Stomach (tissue), 9 donors: ENCODE results near the gene URB1. TPM values are rescaled to one million over a fixed set of nuclear protein-coding genes. Genes with fewer than 3 reads are reported as not detected.
A peak's percentile ranks its signal among the peaks of the same experiment; 100 is the strongest.

Experiments used
- DNase-seq, 2 donors: peaks; one replicate each; pipeline versions ENCODE4 v3.0.0 to v3.0.0-alpha.2; 2013 to 2019
- H3K27ac ChIP-seq, 5 donors: fragments of 200-600 bp in 4 of 5; sonication (generic) in 4 of 5; one replicate each; pipeline ENCODE4 v1.5.1; 2013 to 2019; ENCODE audit warnings: mild to moderate bottlenecking in 1 of 5, moderate library complexity in 1 of 5
- H3K27me3 ChIP-seq, 3 donors: fragments of 200-600 bp; sonication (generic); one replicate each; pipeline ENCODE4 v1.5.1; 2017 to 2019; ENCODE audit warnings: mixed run types in 1 of 3
- H3K36me3 ChIP-seq, 4 donors: fragments of 200-600 bp; sonication (generic); 1 replicate in 3 of 4; 2 replicates in 1 of 4; pipeline ENCODE4 v1.5.1; 2016 to 2019
- H3K4me1 ChIP-seq, 4 donors: fragments of 200-600 bp; sonication (generic); one replicate each; pipeline ENCODE4 v1.5.1; 2016 to 2019
- H3K4me3 ChIP-seq, 4 donors: fragments of 200-600 bp; sonication (generic) in 3 of 4; one replicate each; pipeline ENCODE4 v1.5.1; 2016 to 2019; ENCODE audit warnings: mild to moderate bottlenecking in 1 of 4
- H3K9me3 ChIP-seq, 4 donors: fragments of 200-600 bp; sonication (generic); one replicate each; pipeline ENCODE4 v1.5.1; 2016 to 2019
- CTCF ChIP-seq, 7 experiments: fragments of 450-650 bp in 4 of 7; fragments of 200-600 bp in 3 of 7; sonication (generic) in 3 of 7; IDR thresholded peaks; one replicate each; pipeline ENCODE4 v1.5.1; 2016 to 2019; ENCODE audit warnings: antibody characterized with exemption in 7 of 7, control low read depth in 2 of 7, mild to moderate bottlenecking in 1 of 7
- EP300 ChIP-seq: sonication (generic); formaldehyde crosslinking; IDR thresholded peaks from one replicate; pipeline ENCODE4 v1.6.1; 2017; ENCODE audit warnings: antibody characterized with exemption
- POLR2A ChIP-seq, 4 donors: fragments of 450-650 bp; IDR thresholded peaks; one replicate each; pipeline ENCODE4 v1.6.1; 2016; ENCODE audit warnings: antibody characterized with exemption in 4 of 4, control low read depth in 2 of 4, mild to moderate bottlenecking in 1 of 4, moderate library complexity in 1 of 4
- POLR2AphosphoS5 ChIP-seq, 3 donors: sonication (generic); formaldehyde crosslinking; IDR thresholded peaks; one replicate each; pipeline ENCODE4 v1.6.1; 2016; ENCODE audit warnings: antibody characterized with exemption in 3 of 3
- WGBS, 5 donors: extraction: QIAGEN DNeasy Blood & Tissue Kit in 3 of 5; methylation state at CpG; one replicate each; pipeline versions ENCODE4 v1.1.5 to v1.1.7; 2013 to 2018; 5-methylcytosine and 5-hydroxymethylcytosine counted together
- intact Hi-C: fragments of 100-400 bp; cut with DNase I; formaldehyde crosslinking; loops from one replicate; pipeline ENCODE4 v1.15.1; 2023; ENCODE audit warnings: low total_unique reads
- polyA plus RNA-seq, 3 donors: library from polyadenylated mRNA; stranded (reverse); fragments of 200-250 nt; gene quantifications; one replicate each; pipeline ENCODE4 v1.2.3, GENCODE V29; 2013
- total RNA-seq, 5 donors: library from RNA; depleted of rRNA; stranded (reverse); fragments of >200 nt; gene quantifications; one replicate each; pipeline versions ENCODE4 v1.1.0 to v1.2.3, GENCODE V29; 2014 to 2016
- donor health status: healthy with polysubstance abuse.
- donor health status: Bipolar disorder and iron deficiency.
- donor health status: healthy.

The URB1 gene
- total and polyA plus RNA-seq, 8 donors: 1.2 to 16.3 (median 10.2) TPM

- Histone ChIP-seq H3K27ac (peak overlapping the region in 3 of 5 donors; percentile 34 to 52 (median 46)), H3K4me3 (no peak overlapping the region), H3K9me3 (no peaks in the 10 kb centered on the region), H3K36me3 (peaks cover 24 to 79% (median 75%) of the 10 kb centered on the region in 4 donors), H3K4me1 (peaks cover 0 to 25% (median 10%) of the 10 kb centered on the region in 4 donors), H3K27me3 (no peaks in the 10 kb centered on the region)
- TF ChIP-seq EP300 (no peak), POLR2A (IDR thresholded peaks at IDR 0.05) (no peak), CTCF (IDR thresholded peaks at IDR 0.05) (no peak), POLR2AphosphoS5 (IDR thresholded peaks at IDR 0.05) (no peak)
- DNase-seq: peak in 1 of 2 donors; percentile 37
- intact Hi-C loops: no loop called here
- 36 to 58% (median 42%) methylated on average over 10 of the region's 10 CpGs for WGBS, 5 donors
Measured at GRCh38 chr21:32382108-32382644, 10.6 kb downstream of the URB1 start.

GRCh38 chr21:32381571-32381970 is 11.2 kb downstream of the URB1 start:
- no peaks in the 10 kb centered on the region for H3K27me3 ChIP-seq
- TF ChIP-seq POLR2AphosphoS5 (IDR thresholded peaks at IDR 0.05) (no peak), EP300 (no peak), POLR2A (IDR thresholded peaks at IDR 0.05) (no peak), CTCF (IDR thresholded peaks at IDR 0.05) (no peak)
- H3K27ac ChIP-seq: peak overlapping the region in 2 of 5 donors; percentile 46 to 52
- intact Hi-C loops: no loop called here
- H3K4me3 ChIP-seq: no peak overlapping the region
- H3K9me3 ChIP-seq: no peaks in the 10 kb centered on the region
- H3K36me3 ChIP-seq: peaks cover 24 to 85% (median 81%) of the 10 kb centered on the region in 4 donors
- WGBS, 5 donors: 66 to 76% (median 69%) methylated on average over 6 of the region's 6 CpGs
- no peak for DNase-seq
- H3K4me1 ChIP-seq: peaks cover 0 to 19% (median 5%) of the 10 kb centered on the region in 4 donors

GRCh38 chr21:32380940-32381339 is 11.9 kb downstream of the URB1 start:
- WGBS, 5 donors: 63 to 81% (median 76%) methylated on average over 4 of the region's 4 CpGs
- peaks cover 24 to 92% (median 87%) of the 10 kb centered on the region in 4 donors for H3K36me3 ChIP-seq
- intact Hi-C loops: no loop called here

GRCh38 chr21:32378956-32379355 is 13.9 kb downstream of the URB1 start:
- no peaks in the 10 kb centered on the region for H3K27me3 ChIP-seq
- no peak overlapping the region for H3K4me3 ChIP-seq
- TF ChIP-seq EP300 (no peak), CTCF (IDR thresholded peaks at IDR 0.05) (no peak), POLR2AphosphoS5 (IDR thresholded peaks at IDR 0.05) (no peak), POLR2A (IDR thresholded peaks at IDR 0.05) (no peak)
- H3K9me3 ChIP-seq: no peaks in the 10 kb centered on the region
- 80 to 92% (median 85%) methylated on average over 5 of the region's 5 CpGs for WGBS, 5 donors
- intact Hi-C loops: no loop called here
- no peak overlapping the region for H3K27ac ChIP-seq
- peaks cover 19 to 92% (median 85%) of the 10 kb centered on the region in 4 donors for H3K36me3 ChIP-seq
- no peak for DNase-seq
- H3K4me1 ChIP-seq: peaks cover 0 to 13% (median 0%) of the 10 kb centered on the region in 4 donors

More at GRCh38 chr21:32380940-32381339, 11.9 kb downstream of the URB1 start:
- H3K27ac ChIP-seq: peak overlapping the region in 2 of 5 donors; percentile 4 to 52
- TF ChIP-seq EP300 (no peak), POLR2A (IDR thresholded peaks at IDR 0.05) (no peak), POLR2AphosphoS5 (IDR thresholded peaks at IDR 0.05) (no peak), CTCF (IDR thresholded peaks at IDR 0.05) (no peak)
- no peaks in the 10 kb centered on the region for H3K9me3 ChIP-seq
- peaks cover 0 to 13% (median 1%) of the 10 kb centered on the region in 4 donors for H3K4me1 ChIP-seq
- no peak overlapping the region for H3K4me3 ChIP-seq
- H3K27me3 ChIP-seq: no peaks in the 10 kb centered on the region
- DNase-seq: no peak
